Renal pelvis (tissue), 4 donors: ENCODE data around the gene EEFSEC. TPM values are rescaled to one million over a fixed set of nuclear protein-coding genes. Genes with fewer than 3 reads are reported as not detected.

ENCODE experiments used
- DNase-seq: peaks from one replicate; pipeline ENCODE4 v3.0.0-alpha.2; 2013
- polyA plus RNA-seq, 3 donors: library from polyadenylated mRNA; unstranded; fragments of 120-200 nt; gene quantifications; one replicate each; pipeline ENCODE4 v1.2.1, GENCODE V29; 2013; ENCODE audit not compliant: insufficient read length in 3 of 3

Gene EEFSEC
- polyA plus RNA-seq, 3 donors: 24.2 to 30.3 (median 27.7) TPM

- DNase-seq: no peak
Observed at GRCh38 chr3:128435561-128435960, 282.3 kb downstream of the EEFSEC start.

GRCh38 chr3:128436214-128436613 lies 282.9 kb downstream of the EEFSEC start:
- DNase-seq: no peak

- DNase-seq: no peak
Observed at GRCh38 chr3:128438488-128439072, 285.3 kb downstream of the EEFSEC start.

- DNase-seq: no peak
Observed at GRCh38 chr3:128439226-128439625, 285.9 kb downstream of the EEFSEC start.

- no peak for DNase-seq
Observed at GRCh38 chr3:128442070-128442469, 288.8 kb downstream of the EEFSEC start.

GRCh38 chr3:128442949-128443348 lies 289.7 kb downstream of the EEFSEC start:
- no peak for DNase-seq

GRCh38 chr3:128443771-128444170 lies 290.5 kb downstream of the EEFSEC start:
- DNase-seq: no peak

- DNase-seq: no peak
Observed at GRCh38 chr3:128445357-128445756, 292.1 kb downstream of the EEFSEC start.

GRCh38 chr3:128446821-128447220 lies 293.5 kb downstream of the EEFSEC start:
- DNase-seq: no peak

GRCh38 chr3:128447561-128448013 lies 294.3 kb downstream of the EEFSEC start:
- DNase-seq: no peak

- no peak for DNase-seq
Observed at GRCh38 chr3:128448491-128448890, 295.2 kb downstream of the EEFSEC start.

GRCh38 chr3:128449111-128449638 lies 295.9 kb downstream of the EEFSEC start:
- no peak for DNase-seq

GRCh38 chr3:128452120-128452519 lies 298.8 kb downstream of the EEFSEC start:
- DNase-seq: no peak

GRCh38 chr3:128452678-128453275 lies 299.5 kb downstream of the EEFSEC start:
- no peak for DNase-seq

- no peak for DNase-seq
Observed at GRCh38 chr3:128453501-128454309, 300.4 kb downstream of the EEFSEC start.

- no peak for DNase-seq
Observed at GRCh38 chr3:128454310-128454618, 301.0 kb downstream of the EEFSEC start.

- DNase-seq: no peak
Observed at GRCh38 chr3:128455116-128455515, 301.8 kb downstream of the EEFSEC start.

- DNase-seq: no peak
Observed at GRCh38 chr3:128455786-128456748, 302.8 kb downstream of the EEFSEC start.

- peak; percentile 23 for DNase-seq
Observed at GRCh38 chr3:128456776-128457715, 303.8 kb downstream of the EEFSEC start.

- no peak for DNase-seq
Observed at GRCh38 chr3:128457937-128458336, 304.7 kb downstream of the EEFSEC start.
